ENCODE results near the gene FXYD3. TPM values are rescaled to one million over a fixed set of nuclear protein-coding genes. Genes with fewer than 3 reads are reported as not detected.

FXYD3 gene
- total RNA-seq, 1 donor from 2014 or later, result not detected

DNA sequence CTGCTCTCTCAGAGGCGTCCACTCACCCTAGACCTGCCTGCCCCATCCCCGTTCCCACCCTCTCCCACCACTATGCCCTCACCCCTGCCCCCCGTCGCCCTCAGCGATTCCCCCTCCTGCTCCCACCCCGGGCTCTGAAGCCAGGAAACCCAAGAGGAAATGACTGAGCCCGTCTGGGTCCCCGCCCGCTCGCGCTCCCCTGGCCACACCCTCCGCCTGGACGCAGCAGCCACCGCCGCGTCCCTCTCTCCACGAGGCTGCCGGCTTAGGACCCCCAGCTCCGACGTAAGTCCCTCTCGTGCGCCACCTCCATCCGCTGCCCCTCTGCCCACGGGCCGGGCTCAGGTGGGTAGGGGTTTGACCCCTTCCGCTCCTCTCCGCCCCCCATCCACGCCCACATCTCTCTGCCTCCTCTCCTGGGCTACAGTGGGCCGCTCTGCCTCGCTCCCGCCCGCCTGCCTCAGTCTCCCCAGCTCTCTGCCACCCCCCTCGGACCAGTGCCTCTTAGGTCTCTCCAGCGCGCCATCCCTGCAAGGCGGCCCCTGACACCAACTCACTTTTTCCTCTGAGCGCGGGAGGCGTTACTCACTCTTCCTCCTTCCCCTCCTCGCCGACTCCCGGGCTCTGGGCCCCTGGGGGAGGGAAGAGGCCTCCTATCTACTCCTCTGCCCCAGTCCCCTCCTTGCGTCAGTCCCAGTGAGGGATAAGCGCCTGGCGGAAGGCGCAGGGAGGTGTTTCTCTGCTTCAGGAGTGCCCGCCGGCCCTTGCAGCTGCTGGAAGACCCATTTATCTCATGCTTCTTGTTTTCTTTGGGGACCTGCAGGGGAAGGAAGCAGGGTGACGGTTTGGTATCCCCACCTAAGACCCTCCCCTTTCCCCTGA is 39.1 kb downstream of the FXYD3 start, which contains the start of gene FXYD5:
Gene FXYD5 (plus strand): TSS at position 211 of the 882 bp plus-strand sequence. CDS start 816 bp downstream, outside the sequence.
- H3K27ac Mint-ChIP-seq (ENCODE audit: unreplicated experiment), result peak within 1 kb of the TSS; percentile 87
- FAIRE-seq, result no peak
- H3K27ac ChIP-seq (ENCODE audit: low read depth, low read length), result peak within 1 kb of the TSS; percentile 82

DNA sequence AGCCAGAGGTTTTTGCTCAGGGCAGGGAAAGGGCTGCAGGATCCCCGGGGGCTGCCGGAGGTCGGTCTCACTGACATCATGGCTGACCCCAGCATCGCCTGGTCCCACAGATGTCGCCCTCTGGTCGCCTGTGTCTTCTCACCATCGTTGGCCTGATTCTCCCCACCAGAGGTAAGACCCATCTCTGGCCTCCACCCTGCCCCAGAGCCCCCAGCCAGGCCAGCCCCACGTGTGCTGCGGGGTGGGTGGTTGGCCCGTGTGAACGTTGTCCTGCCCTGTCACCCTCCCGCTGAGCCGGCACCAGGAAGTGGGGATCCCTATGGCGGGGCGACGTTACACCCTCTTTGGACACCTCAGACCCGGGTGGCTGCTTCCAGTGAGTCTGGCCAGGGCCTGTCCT is 39.8 kb downstream of the FXYD3 start:
- peaks cover 22% of the 10 kb centered on the region for H4K20me1 ChIP-seq (ENCODE audit: insufficient read depth, low read length)
- Mint-ChIP-seq H3K36me3 (ENCODE audit: low read depth, unreplicated experiment) (peaks cover 12% of the 10 kb centered on the region), H3K9me3 (ENCODE audit: unreplicated experiment) (peaks cover under 1% of the 10 kb centered on the region), H3K4me1 (ENCODE audit: low read depth, unreplicated experiment) (peaks cover 7% of the 10 kb centered on the region), H3K4me3 (ENCODE audit: unreplicated experiment) (peak overlapping the region; percentile 93), H3K27ac (ENCODE audit: unreplicated experiment) (peak overlapping the region; percentile 87), H3K27me3 (ENCODE audit: low read depth, unreplicated experiment) (peaks cover 20% of the 10 kb centered on the region)
- peak overlapping the region; percentile 82 for H3K27ac ChIP-seq (ENCODE audit: low read depth, low read length)
- H3K4me3 ChIP-seq (ENCODE audit: insufficient read depth, low read depth, low read length), result peak overlapping the region; percentile 80
- no peaks in the 10 kb centered on the region for H3K27me3 ChIP-seq (ENCODE audit: insufficient read depth, low read length)
- peak overlapping the region; percentile 98 for H3K4me2 ChIP-seq (ENCODE audit: low read length)
- H3K4me1 ChIP-seq (ENCODE audit: insufficient read depth, low read length), result peaks cover 6% of the 10 kb centered on the region
- H3K9me3 ChIP-seq (ENCODE audit: insufficient read depth, low read depth, low read length), result no peaks in the 10 kb centered on the region
- TF ChIP-seq, protein P1, sequence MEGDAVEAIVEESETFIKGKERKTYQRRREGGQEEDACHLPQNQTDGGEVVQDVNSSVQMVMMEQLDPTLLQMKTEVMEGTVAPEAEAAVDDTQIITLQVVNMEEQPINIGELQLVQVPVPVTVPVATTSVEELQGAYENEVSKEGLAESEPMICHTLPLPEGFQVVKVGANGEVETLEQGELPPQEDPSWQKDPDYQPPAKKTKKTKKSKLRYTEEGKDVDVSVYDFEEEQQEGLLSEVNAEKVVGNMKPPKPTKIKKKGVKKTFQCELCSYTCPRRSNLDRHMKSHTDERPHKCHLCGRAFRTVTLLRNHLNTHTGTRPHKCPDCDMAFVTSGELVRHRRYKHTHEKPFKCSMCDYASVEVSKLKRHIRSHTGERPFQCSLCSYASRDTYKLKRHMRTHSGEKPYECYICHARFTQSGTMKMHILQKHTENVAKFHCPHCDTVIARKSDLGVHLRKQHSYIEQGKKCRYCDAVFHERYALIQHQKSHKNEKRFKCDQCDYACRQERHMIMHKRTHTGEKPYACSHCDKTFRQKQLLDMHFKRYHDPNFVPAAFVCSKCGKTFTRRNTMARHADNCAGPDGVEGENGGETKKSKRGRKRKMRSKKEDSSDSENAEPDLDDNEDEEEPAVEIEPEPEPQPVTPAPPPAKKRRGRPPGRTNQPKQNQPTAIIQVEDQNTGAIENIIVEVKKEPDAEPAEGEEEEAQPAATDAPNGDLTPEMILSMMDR (IDR thresholded peaks at IDR 0.05; ENCODE audit: insufficient read depth, low read depth, low read length), result no peak
- TF ChIP-seq EZH2 (IDR thresholded peaks at IDR 0.05; ENCODE audit: insufficient read depth, low read length), result no peak
- H2AFZ ChIP-seq (ENCODE audit: low read depth, low read length), result peak overlapping the region; percentile 89
- H3K9ac ChIP-seq (ENCODE audit: low read length), result peak overlapping the region; percentile 93
- H3K36me3 ChIP-seq (ENCODE audit: insufficient read depth, low read length), result peaks cover 18% of the 10 kb centered on the region
- peaks cover 25% of the 10 kb centered on the region for H3K79me2 ChIP-seq (ENCODE audit: insufficient read depth, low read length)
- DNase-seq (ENCODE audit: low read depth), result no peak
- no peak for FAIRE-seq

More for the DNA sequence above, 39.1 kb downstream of the FXYD3 start, which contains the start of gene FXYD5:
- H3K27me3 Mint-ChIP-seq (ENCODE audit: low read depth, unreplicated experiment), result peaks cover 21% of the 10 kb centered on the region
- peak within 1 kb of the TSS; percentile 98 for H3K4me2 ChIP-seq (ENCODE audit: low read length)
- DNase-seq (ENCODE audit: low read depth), result peak; percentile 70
- peaks cover 6% of the 10 kb centered on the region for H3K4me1 ChIP-seq (ENCODE audit: insufficient read depth, low read length)
- H3K27me3 ChIP-seq (ENCODE audit: insufficient read depth, low read length), result no peaks in the 10 kb centered on the region
- peaks cover 25% of the 10 kb centered on the region for H3K79me2 ChIP-seq (ENCODE audit: insufficient read depth, low read length)
- H2AFZ ChIP-seq (ENCODE audit: low read depth, low read length), result peak within 1 kb of the TSS; percentile 89
- peak within 1 kb of the TSS; percentile 93 for H3K4me3 Mint-ChIP-seq (ENCODE audit: unreplicated experiment)
- peaks cover 7% of the 10 kb centered on the region for H3K4me1 Mint-ChIP-seq (ENCODE audit: low read depth, unreplicated experiment)
- peaks cover 18% of the 10 kb centered on the region for H3K36me3 ChIP-seq (ENCODE audit: insufficient read depth, low read length)
- peaks cover 22% of the 10 kb centered on the region for H4K20me1 ChIP-seq (ENCODE audit: insufficient read depth, low read length)
- H3K9ac ChIP-seq (ENCODE audit: low read length), result peak within 1 kb of the TSS; percentile 93
- TF ChIP-seq EZH2 (IDR thresholded peaks at IDR 0.05; ENCODE audit: insufficient read depth, low read length), result no peak
- TF ChIP-seq, protein P1 (IDR thresholded peaks at IDR 0.05; ENCODE audit: insufficient read depth, low read depth, low read length), result no peak
- H3K4me3 ChIP-seq (ENCODE audit: insufficient read depth, low read depth, low read length), result peak within 1 kb of the TSS; percentile 80
- no peaks in the 10 kb centered on the region for H3K9me3 ChIP-seq (ENCODE audit: insufficient read depth, low read depth, low read length)
- H3K36me3 Mint-ChIP-seq (ENCODE audit: low read depth, unreplicated experiment), result peaks cover 12% of the 10 kb centered on the region
- no peaks in the 10 kb centered on the region for H3K9me3 Mint-ChIP-seq (ENCODE audit: unreplicated experiment)

All from astrocyte (in vitro differentiated cells and primary cell).